Stimulated activated CD4-positive, alpha-beta T cell treated with anti-CD3 and anti-CD28 coated beads, Interleukin-1b, Interleukin-23, amount 100 ng/mL, for 48 hours (primary cell): ENCODE data around the gene GMPPB.
"Not testable (repeated sequence)": the region's sequence is repeated elsewhere in the genome, so short reads cannot be mapped to it uniquely, and the experiment has no call there.

Experiments
- DNase-seq: peaks from one replicate; pipeline ENCODE4 v3.0.0-alpha.2; 2020

GMPPB gene

DNA sequence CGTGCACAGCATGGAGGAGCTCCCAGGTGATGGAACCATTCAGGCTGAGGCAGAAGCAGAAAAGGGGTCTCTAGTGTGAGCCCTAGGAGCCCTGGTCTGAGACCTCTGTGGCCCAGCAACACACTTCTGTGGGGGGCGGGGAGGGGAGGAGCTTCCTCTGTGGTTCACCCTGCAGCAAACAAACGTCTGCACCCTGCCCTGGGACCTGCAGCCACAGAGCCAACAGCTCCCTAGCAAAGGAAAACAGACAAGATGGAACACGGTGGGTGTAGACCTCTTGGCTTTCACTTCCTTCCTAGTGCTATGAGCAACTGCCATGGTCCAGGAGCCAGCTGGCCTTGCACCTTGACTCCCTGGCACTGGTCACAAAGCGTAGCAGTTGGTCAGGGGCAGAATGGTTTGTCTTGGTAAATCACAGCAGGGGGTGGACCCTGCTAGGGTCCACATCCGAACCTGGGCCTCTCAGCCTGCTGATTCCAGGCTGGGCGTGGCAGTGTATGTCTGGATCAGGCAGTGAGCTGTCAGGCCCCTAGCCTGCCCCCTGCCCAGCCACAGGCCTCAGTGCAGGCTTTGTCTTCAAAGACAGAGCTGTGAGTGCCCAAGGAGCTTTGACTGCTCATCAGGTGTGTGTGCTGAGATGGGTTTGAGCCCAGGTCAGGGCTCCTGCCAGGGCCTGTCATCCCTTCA is 11.0 kb downstream of the GMPPB start:
- no peak for DNase-seq

DNA sequence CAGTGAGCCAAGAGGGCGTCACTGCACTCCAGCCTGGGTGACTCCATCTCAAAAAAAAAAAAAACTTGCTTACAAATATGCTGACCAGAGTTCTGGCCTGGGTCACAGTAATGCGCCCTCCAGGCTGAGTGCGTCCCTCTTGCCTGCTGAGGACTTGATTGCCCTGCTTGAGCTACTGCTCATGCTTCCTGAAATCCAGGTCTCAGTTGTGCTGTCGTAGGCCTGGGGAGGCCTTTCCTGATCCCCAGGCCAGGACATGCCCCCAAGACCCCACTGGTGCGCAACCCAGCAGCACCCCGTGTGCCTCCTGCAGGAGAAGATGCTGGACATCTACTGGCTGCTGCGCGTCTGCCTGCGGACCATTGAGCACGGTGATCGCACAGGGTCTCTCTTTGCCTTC is 11.6 kb downstream of the GMPPB start:
- DNase-seq: no peak

DNA sequence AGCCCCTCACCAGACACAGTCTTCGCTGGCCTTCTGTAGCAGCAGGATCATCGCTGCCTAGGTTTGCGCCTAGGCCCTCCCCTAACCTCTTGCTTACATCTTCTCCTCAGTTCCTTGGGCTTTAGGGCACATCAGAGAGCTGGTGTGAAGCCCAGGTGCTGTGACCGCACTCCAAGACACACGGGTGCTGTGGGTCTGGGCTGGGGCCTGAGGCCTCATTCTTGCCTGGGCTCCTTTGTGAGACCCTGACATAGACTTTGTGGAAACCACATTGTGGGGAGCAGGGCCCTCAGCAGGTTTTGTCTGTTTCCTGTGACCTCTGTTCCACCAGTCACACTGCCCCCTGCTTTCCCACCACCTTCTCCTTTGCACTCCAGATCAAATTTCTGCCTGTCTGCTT is 12.3 kb downstream of the GMPPB start:
- no peak for DNase-seq

- no peak for DNase-seq
Measured at GRCh38 chr3:49709852-49710251, 13.9 kb downstream of the GMPPB start.

- DNase-seq: no peak
Measured at GRCh38 chr3:49707113-49707480, 16.7 kb downstream of the GMPPB start.

GRCh38 chr3:49706456-49707112 is 17.2 kb downstream of the GMPPB start:
- DNase-seq: no peak

DNA sequence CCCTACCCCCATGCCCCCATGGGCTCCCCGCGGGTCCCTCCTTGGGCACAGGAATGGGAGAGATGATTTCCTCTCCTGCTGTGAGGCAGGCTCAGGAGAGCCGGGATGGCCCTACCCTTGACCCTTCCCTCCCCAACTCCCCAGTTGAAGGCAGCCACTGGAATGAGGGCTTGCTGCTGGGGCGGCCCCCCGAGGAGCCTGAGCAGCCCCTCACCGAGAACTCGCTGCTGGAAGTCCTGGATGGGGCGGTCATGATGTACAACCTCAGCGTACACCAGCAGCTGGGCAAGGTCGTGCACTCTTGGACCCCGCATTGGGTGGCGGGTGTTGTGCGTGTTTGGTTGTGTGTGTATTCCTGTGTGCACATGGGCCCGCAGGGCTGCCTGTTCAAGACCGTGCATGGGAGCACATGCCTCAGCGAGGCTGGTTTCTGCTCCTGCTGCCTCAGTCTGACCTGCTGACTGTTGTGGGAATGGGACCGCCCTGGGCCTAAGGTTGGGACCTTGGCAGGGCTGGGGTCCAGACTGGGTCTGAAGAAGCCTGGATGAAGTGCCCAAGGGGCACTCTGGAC is 18.3 kb downstream of the GMPPB start:
- no peak for DNase-seq

DNA sequence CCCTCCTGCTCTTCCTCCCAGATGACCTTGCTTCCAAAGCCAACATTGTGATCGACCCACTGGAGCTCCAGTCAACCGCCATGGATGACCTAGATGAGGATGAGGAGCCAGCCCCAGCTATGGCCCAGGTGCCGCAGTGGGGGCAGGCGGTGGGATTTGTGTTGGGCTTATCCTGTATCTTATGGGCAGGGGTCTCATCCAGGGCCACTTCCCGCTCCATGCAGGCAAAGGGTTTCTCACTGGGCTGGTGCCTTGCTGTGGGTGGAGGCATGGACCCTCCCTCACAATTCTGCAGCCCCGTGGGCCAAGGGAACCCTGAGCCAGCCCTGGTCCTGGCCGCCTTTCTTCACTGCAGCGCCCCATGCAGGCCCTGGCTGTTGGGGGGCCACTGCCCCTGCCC is 19.1 kb downstream of the GMPPB start:
- DNase-seq: no peak

DNA sequence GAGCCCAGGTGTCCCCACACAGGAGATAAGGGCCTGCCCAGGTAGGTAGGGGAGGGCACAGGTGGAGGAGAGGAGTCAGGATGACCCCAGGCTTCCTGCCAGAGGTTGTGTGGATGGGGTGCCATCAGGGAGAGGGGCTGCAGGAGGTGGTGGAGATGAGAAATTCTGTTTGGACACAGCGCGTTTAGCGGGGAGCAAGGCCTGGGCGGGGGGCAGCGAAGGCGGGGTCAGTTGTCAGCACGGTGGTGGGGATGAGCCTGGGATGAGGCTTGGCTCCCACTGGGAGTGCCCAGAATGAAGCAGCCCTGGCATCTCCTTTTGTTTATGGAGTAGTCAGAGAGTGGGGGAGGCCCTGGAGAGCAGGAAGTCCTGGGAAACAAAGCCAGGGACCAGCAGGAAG is 19.8 kb downstream of the GMPPB start:
- DNase-seq: no peak

- peak; percentile 70 for DNase-seq
Measured at GRCh38 chr3:49703443-49703927, 20.3 kb downstream of the GMPPB start.

GRCh38 chr3:49702672-49703071 is 21.1 kb downstream of the GMPPB start:
- DNase-seq: no peak

DNA sequence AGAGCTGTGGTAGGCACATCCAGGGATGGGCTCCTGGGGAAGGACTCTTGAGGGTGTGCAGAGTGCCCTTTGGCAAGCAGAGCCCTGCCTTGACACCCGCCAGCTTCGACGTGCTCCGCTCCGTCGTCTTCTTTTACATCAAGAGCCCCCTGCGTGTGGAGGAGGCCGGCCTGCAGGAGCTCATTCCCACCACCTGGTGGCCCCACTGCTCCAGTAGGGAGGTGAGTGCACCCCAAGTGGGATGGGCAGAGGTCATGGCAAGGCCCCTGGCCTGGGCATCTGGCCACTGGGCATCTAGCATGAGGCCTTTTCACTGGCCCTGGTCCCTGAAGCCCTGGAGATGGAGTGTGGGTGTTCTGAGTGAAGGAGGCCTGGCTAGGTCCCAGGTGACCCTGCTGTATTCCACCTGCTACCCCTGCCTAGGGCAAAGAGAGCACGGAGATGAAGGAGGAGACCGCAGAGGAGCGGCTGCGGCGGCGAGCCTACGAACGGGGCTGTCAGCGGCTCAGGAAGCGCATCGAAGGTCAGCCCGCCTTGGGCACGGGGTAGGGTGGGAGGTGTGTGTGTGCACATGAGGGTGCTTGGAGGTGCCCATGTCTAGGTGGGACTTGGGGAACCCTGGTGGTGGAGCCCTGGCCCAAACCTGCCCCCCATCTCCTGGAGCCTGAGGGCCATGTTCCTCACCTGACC is 22.2 kb downstream of the GMPPB start:
- no peak for DNase-seq

DNA sequence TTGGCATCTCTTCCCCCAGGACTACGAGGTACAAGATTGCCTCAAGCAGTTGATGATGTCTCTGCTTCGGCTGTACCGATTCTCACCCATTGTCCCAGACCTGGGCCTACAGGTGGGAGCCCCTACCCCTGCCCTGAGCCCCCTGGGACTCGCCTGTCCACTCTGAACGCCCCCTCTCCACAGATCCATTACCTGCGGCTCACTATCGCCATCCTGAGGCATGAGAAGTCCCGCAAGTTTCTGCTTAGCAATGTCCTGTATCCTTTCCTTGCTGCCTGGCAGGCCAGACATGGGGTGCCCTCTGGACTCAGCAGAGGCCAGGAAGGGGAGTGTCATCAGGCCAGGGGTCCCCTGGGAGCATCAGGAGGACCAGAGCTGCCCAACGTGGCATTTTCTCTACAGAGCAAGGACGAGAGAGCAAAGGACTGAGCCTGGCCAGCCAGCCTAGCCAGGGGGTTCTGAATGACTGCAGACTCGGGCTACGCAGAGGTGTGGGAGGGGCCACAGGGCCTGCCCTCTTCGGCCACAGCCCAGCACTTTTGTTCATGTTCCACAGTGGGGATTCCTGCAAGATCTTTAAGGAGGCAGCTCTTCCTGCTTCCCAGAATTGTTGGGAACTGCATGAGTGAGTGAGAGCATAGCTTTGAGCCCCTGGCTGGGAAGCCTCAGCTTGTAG is 23.2 kb downstream of the GMPPB start:
- no peak for DNase-seq

DNA sequence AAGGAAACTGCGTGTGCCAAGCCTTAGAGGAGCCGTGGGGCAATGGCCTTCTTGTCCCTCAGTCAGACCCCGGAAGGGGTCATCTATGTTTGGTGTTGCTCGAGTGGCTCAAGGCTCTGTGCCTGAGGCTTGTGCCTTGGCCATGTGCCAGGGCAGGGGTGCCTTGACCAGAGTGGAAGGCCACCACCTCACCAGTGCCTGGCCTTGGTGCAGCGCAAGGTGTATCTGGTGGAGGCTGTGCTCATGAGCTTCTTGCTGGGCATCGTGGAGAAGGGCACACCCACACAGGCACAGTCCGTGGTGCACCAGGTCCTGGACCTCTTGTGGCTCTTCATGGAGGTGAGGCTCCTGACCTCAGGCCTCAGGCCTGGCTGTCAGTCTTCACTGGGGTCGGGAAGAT is 23.7 kb downstream of the GMPPB start:
- DNase-seq: no peak

DNA sequence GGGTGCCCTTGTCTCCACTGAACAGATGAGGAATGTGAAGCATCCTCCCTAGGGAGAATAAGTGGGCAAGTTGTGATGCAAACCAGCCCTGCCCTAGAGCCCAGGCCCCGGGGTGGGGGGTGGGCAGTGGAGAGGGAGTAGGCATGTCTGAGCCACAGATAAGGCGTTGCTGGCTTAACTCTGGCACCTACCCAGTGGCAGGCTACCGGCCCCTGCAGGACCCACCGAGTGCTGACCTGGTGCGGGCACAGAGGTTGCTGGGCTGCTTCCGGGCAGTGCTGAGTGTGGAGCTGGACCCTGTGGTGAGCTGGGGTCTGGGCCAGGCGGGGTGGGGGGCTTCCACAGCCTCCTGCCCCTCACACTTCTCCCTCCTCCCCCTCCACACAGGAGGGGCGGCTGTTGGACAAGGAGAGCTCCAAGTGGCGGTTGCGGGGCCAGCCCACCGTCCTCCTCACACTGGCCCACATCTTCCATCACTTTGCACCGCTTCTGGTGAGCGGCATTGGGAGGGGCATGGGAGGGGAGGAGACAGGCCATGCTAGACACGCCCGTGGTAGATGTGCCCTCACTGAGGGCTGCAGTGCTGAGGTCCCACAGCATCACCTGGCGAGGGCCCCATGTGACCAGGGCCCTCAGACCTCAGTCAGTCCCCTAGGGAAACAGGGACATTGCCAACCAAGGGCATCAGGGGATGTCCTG is 24.3 kb downstream of the GMPPB start:
- no peak for DNase-seq

- not testable (repeated sequence) for DNase-seq
Measured at GRCh38 chr3:49695350-49696015, 28.3 kb downstream of the GMPPB start.

DNA sequence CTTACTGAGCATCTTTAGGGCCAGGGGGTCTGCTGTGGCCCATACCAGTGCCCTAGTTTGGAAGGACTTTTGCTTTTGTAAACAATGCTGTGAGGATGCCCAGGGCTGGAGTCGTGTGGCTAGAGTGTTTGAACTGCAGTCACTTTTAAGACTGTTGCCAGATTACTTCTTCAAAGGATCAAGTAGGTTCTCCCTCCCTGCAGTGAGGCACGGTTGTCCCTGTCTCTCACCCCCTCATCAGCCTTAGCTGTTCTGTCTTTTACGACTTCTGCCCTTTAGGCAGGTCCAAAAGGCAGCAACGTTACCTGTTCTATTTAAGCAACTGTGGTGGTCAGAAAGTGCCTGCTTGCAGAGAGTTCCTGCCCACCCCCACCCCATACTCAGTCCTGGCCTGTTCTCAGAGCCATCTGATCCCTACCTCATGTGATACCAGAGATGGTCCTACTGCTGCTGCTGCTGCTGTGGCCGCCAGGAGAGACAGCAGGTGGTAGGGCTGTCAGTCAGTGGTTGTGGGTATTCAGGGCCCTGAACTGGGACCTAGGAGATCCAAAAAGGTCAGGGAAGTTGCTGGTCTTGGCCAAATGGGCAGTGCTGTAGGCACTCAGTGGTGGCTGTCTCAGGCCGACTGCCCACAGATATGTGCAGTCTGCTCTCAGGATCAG is 29.2 kb downstream of the GMPPB start:
- not testable (repeated sequence) for DNase-seq

- not testable (repeated sequence) for DNase-seq
Measured at GRCh38 chr3:49691481-49691880, 32.3 kb downstream of the GMPPB start.

DNA sequence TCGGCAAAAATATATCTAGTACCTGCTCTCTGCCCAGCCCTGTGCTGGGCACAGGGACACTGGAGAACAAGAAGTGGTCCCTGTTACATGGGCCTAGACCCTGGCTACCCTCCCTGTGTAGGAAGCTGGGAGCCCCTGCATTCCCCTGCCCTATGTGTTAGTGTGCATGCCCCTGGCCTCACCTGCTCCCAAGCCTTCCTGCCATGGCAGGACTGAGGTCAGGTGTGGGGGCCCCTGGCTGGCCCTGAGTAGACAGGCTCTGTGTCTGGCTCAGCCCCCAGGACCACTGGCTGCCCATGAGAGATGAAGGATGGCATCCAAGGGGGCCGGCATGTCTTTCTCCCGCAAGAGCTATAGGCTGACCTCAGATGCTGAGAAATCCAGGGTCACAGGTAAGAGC is 32.9 kb downstream of the GMPPB start:
- not testable (repeated sequence) for DNase-seq

GRCh38 chr3:49689908-49690624 is 33.7 kb downstream of the GMPPB start:
- DNase-seq: not testable (repeated sequence)
